K562 (cell line): ENCODE measurements around the gene ADRA2B. TPM values are rescaled to one million over a fixed set of nuclear protein-coding genes. Genes with fewer than 3 reads are reported as not detected.

Experiments used
- CHCHD3 ChIP-seq: fragments of 250-450 bp; sonication (Bioruptor Pico); IDR thresholded peaks from 2 replicates; pipeline ENCODE4 v2.1.2; 2022; ENCODE audit warnings: mild to moderate bottlenecking
- HDAC2 ChIP-seq: fragments of 450-650 bp; IDR thresholded peaks from 2 replicates; pipeline ENCODE4 v1.6.1; 2016; ENCODE audit warnings: mild to moderate bottlenecking
- HDAC8 ChIP-seq: fragments of 450-650 bp; IDR thresholded peaks from 2 replicates; pipeline ENCODE4 v1.6.1; 2016; ENCODE audit warnings: mild to moderate bottlenecking, missing genetic modification characterization, moderate library complexity, missing compliant biosample characterization
- MLX ChIP-seq, 2 experiments: fragments of 450-650 bp in 1 of 2; sonication (generic) in 1 of 2; formaldehyde crosslinking; conservative IDR thresholded peaks; 2 replicates each; pipeline versions ENCODE4 v1.4.0 to v1.8.1; 2020 to 2022; ENCODE audit warnings: mild to moderate bottlenecking in 1 of 2, missing genetic modification reagents in 1 of 2
- NFIX ChIP-seq: fragments of 250-450 bp; sonication (Bioruptor Pico); IDR thresholded peaks from 2 replicates; pipeline ENCODE4 v1.4.0; 2020; ENCODE audit warnings: low read depth, mild to moderate bottlenecking, moderate library complexity
- PTRF ChIP-seq: fragments of 450-650 bp; IDR thresholded peaks from 2 replicates; pipeline ENCODE4 v1.6.1; 2016; ENCODE audit warnings: mild to moderate bottlenecking, missing genetic modification characterization, missing compliant biosample characterization
- TRIM24 ChIP-seq, 2 experiments: fragments of 450-650 bp; IDR thresholded peaks; 2 replicates each; pipeline ENCODE4 v1.6.1; 2016
- ZC3H4 ChIP-seq: sonication (generic); formaldehyde crosslinking; IDR thresholded peaks from 2 replicates; pipeline ENCODE4 v1.9.0; 2021; ENCODE audit warnings: missing genetic modification reagents, borderline replicate concordance
- ZMIZ1 ChIP-seq, 2 experiments: fragments of 150-350 bp in 1 of 2; IDR thresholded peaks; 2 replicates each; pipeline ENCODE4 v1.6.1; 2012 to 2016; ENCODE audit warnings: low read depth in 2 of 2, low read length in 2 of 2, mild to moderate bottlenecking in 1 of 2, moderate library complexity in 1 of 2
- polyA plus RNA-seq, 8 experiments: library from polyadenylated mRNA; depleted of rRNA in 4 of 8; stranded (reverse) in 5 of 8; unstranded in 3 of 8; fragments of >200 nt; fragmentation: Nextera tagmentation in 2 of 8; fragmentation: Illumina TruSeq in 1 of 8; extraction: Ambion mirVana in 2 of 8; extraction: Trizol in 1 of 8; gene quantifications; 2 replicates each; pipeline versions ENCODE4 v1.2.1 to v1.2.3, GENCODE V29; 2011 to 2014; ENCODE audit warnings: inconsistent platforms in 1 of 8, missing spikeins in 1 of 8
- total RNA-seq, 7 experiments: library from RNA; depleted of rRNA in 6 of 7; stranded (reverse); fragments of >200 nt in 6 of 7; fragmentation: Illumina TruSeq in 2 of 7; extraction: Trizol in 2 of 7; gene quantifications; 2 replicates each; pipeline versions ENCODE4 v1.2.1 to v1.2.3, GENCODE V29; 2011 to 2021; ENCODE audit warnings: low replicate concordance in 1 of 7

The ADRA2B gene
- total and polyA plus RNA-seq, 9 of the 15 experiments (the other 6 are each of a cell fraction or from before 2014, with no cell fraction given): not detected

- TF ChIP-seq ZMIZ1 (IDR thresholded peaks at IDR 0.05; ENCODE audit: low read depth in 2 of 2, low read length in 2 of 2) (no peak), NFIX (no peak), TRIM24 (IDR thresholded peaks at IDR 0.05) (no peak), ZC3H4 (CRISPR knock-in tag) (no peak), HDAC8 (no peak), PTRF (tag) (no peak), MLX (CRISPR knock-in tag; conservative IDR thresholded peaks at IDR 0.05) (no peak), CHCHD3 (no peak), HDAC2 (no peak)
These were observed 12.4 kb downstream of the ADRA2B start (continued) for GRCh38 chr2:96103761-96104486.
